HepG2 (cell line): Measurements from ENCODE around the gene CDT1. TPM values are rescaled to one million over a fixed set of nuclear protein-coding genes. Genes with fewer than 3 reads are reported as not detected.

Experiments
- CBX1 ChIP-seq: IDR thresholded peaks from one replicate; pipeline ENCODE4 v1.6.1; 2016; ENCODE audit warnings: antibody characterized with exemption, low read depth
- CREB3 ChIP-seq: sonication (generic); formaldehyde crosslinking; IDR thresholded peaks from 2 replicates; pipeline ENCODE4 v1.5.0; 2020; ENCODE audit warnings: missing genetic modification reagents
- CREM ChIP-seq, 2 experiments: sonication (generic) in 1 of 2; formaldehyde crosslinking in 1 of 2; IDR thresholded peaks; 2 replicates each; pipeline versions ENCODE4 v1.4.0 to v1.6.1; 2016 to 2020; ENCODE audit warnings: antibody characterized with exemption in 1 of 2, mild to moderate bottlenecking in 1 of 2, missing genetic modification reagents in 1 of 2
- FOXC1 ChIP-seq: sonication (generic); formaldehyde crosslinking; IDR thresholded peaks from 2 replicates; pipeline ENCODE4 v1.8.0; 2022; ENCODE audit warnings: mild to moderate bottlenecking, missing genetic modification reagents, borderline replicate concordance
- GPN1 ChIP-seq: sonication (generic); formaldehyde crosslinking; IDR thresholded peaks from 2 replicates; pipeline ENCODE4 v1.5.1; 2020; ENCODE audit warnings: missing genetic modification reagents, borderline replicate concordance
- HMGA1 ChIP-seq: sonication (generic); formaldehyde crosslinking; conservative IDR thresholded peaks from 2 replicates; pipeline ENCODE4 v1.4.0; 2020; ENCODE audit warnings: missing genetic modification reagents
- JUN ChIP-seq: sonication (generic); formaldehyde crosslinking; IDR thresholded peaks from 2 replicates; pipeline ENCODE4 v1.4.0; 2020; ENCODE audit warnings: mild to moderate bottlenecking, missing genetic modification reagents
- MEIS2 ChIP-seq: sonication (generic); formaldehyde crosslinking; IDR thresholded peaks from 2 replicates; pipeline ENCODE4 v1.9.0; 2021; ENCODE audit warnings: mild to moderate bottlenecking, missing genetic modification reagents
- MYC ChIP-seq: sonication (generic); formaldehyde crosslinking; IDR thresholded peaks from 2 replicates; pipeline ENCODE4 v1.9.0; 2021; ENCODE audit warnings: missing genetic modification reagents, borderline replicate concordance
- NFKB2 ChIP-seq: sonication (generic); formaldehyde crosslinking; IDR thresholded peaks from 2 replicates; pipeline ENCODE4 v1.4.0; 2020; ENCODE audit warnings: missing genetic modification reagents, borderline replicate concordance
- PCBP1 ChIP-seq: fragments of 200-400 bp; formaldehyde crosslinking; IDR thresholded peaks from 2 replicates; pipeline ENCODE4 v1.6.1; 2017; ENCODE audit warnings: mild to moderate bottlenecking, low read depth, low read length, borderline replicate concordance
- PHF8 ChIP-seq: sonication (generic); formaldehyde crosslinking; IDR thresholded peaks from 2 replicates; pipeline ENCODE4 v1.5.0; 2020; ENCODE audit warnings: missing genetic modification reagents
- POLR2G ChIP-seq: fragments of 200-400 bp; formaldehyde crosslinking; IDR thresholded peaks from 2 replicates; pipeline ENCODE4 v1.6.1; 2018; ENCODE audit warnings: mild to moderate bottlenecking, low read depth, low read length, moderate library complexity
- SP140L ChIP-seq: sonication (generic); formaldehyde crosslinking; IDR thresholded peaks from 2 replicates; pipeline ENCODE4 v1.4.0; 2020; ENCODE audit warnings: missing genetic modification reagents, borderline replicate concordance
- ZBTB39 ChIP-seq: sonication (generic); formaldehyde crosslinking; IDR thresholded peaks from 2 replicates; pipeline ENCODE4 v1.5.0; 2020; ENCODE audit warnings: missing genetic modification reagents
- ZBTB42 ChIP-seq: sonication (generic); formaldehyde crosslinking; IDR thresholded peaks from 2 replicates; pipeline ENCODE4 v1.5.0; 2020; ENCODE audit warnings: mild to moderate bottlenecking, missing genetic modification reagents
- ZC3H4 ChIP-seq: sonication (generic); formaldehyde crosslinking; IDR thresholded peaks from 2 replicates; pipeline ENCODE4 v1.4.0; 2020; ENCODE audit warnings: missing genetic modification reagents, borderline replicate concordance
- ZIK1 ChIP-seq: sonication (generic); formaldehyde crosslinking; IDR thresholded peaks from 2 replicates; pipeline ENCODE4 v1.5.0; 2020; ENCODE audit warnings: mild to moderate bottlenecking, low read depth, missing genetic modification reagents, borderline replicate concordance
- ZNF143 ChIP-seq: sonication (generic); formaldehyde crosslinking; IDR thresholded peaks from 2 replicates; pipeline ENCODE4 v1.4.0; 2020; ENCODE audit warnings: missing genetic modification reagents
- ZNF547 ChIP-seq: sonication (generic); formaldehyde crosslinking; IDR thresholded peaks from 2 replicates; pipeline ENCODE4 v1.5.1; 2020; ENCODE audit warnings: mild to moderate bottlenecking, missing genetic modification reagents
- ZNF687 ChIP-seq: sonication (generic); formaldehyde crosslinking; IDR thresholded peaks from 2 replicates; pipeline ENCODE4 v1.5.1; 2020; ENCODE audit warnings: mild to moderate bottlenecking, missing genetic modification reagents, moderate library complexity
- ZNF761 ChIP-seq: sonication (generic); formaldehyde crosslinking; conservative IDR thresholded peaks from 2 replicates; pipeline ENCODE4 v1.4.0; 2020; ENCODE audit warnings: mild to moderate bottlenecking, missing genetic modification reagents
- ZNF816 ChIP-seq: sonication (generic); formaldehyde crosslinking; IDR thresholded peaks from 2 replicates; pipeline ENCODE4 v1.8.0; 2022; ENCODE audit warnings: missing genetic modification reagents, mild to moderate bottlenecking, borderline replicate concordance
- polyA plus RNA-seq, 8 experiments: library from polyadenylated mRNA; depleted of rRNA in 3 of 8; stranded (reverse) in 7 of 8; unstranded in 1 of 8; fragments of >200 nt; fragmentation: Illumina TruSeq in 4 of 8; extraction: Trizol in 4 of 8; gene quantifications; 2 replicates each; pipeline versions ENCODE4 v1.2.1 to v1.2.3, GENCODE V29; 2011 to 2016; ENCODE audit warnings: low read depth in 4 of 8, missing spikeins in 1 of 8, mixed read lengths in 1 of 8; ENCODE audit not compliant: insufficient read depth in 1 of 8
- total RNA-seq, 5 experiments: library from RNA; depleted of rRNA; stranded (reverse); fragments of >200 nt; fragmentation: Illumina TruSeq; extraction: Trizol; gene quantifications; 2 replicates each; pipeline ENCODE4 v1.2.3, GENCODE V29; 2016; ENCODE audit warnings: low read depth in 1 of 5

The CDT1 gene
- total and polyA plus RNA-seq, 2 of the 13 experiments (the other 11 are each of a cell fraction or from before 2014, with no cell fraction given) = 23.1 to 23.8 TPM

DNA sequence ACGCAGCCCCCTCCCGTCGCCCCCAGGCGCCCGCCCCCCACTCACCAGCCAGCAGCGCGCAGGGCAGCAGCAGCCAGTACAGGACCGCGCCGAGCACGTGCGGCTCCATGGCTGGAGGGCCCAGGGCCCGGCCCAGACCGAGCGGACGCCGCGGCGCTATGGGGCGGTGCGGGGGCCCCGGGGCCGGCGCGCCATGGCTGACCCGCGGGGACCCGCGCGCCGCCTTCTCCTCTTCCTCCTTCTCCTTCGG lies 18.8 kb upstream of the CDT1 start (continued):
- TF ChIP-seq ZBTB42 (CRISPR knock-in tag) (no peak), PCBP1 (no peak), PHF8 (CRISPR knock-in tag) (no peak), POLR2G (no peak), JUN (CRISPR knock-in tag) (no peak), ZNF687 (CRISPR knock-in tag) (no peak), HMGA1 (CRISPR knock-in tag) (no peak), ZNF816 (CRISPR knock-in tag) (no peak), ZIK1 (CRISPR knock-in tag) (no peak), CREB3 (CRISPR knock-in tag) (no peak), MYC (CRISPR knock-in tag) (peak; percentile 56; the same call in 1 of the 2 replicates), NFKB2 (no peak), ZC3H4 (CRISPR knock-in tag) (no peak), ZNF547 (no peak), ZNF761 (no peak), ZBTB39 (CRISPR knock-in tag) (no peak), FOXC1 (CRISPR knock-in tag) (no peak), MEIS2 (CRISPR knock-in tag) (no peak), SP140L (CRISPR knock-in tag) (no peak), CREM (IDR thresholded peaks at IDR 0.05) (no peak), CREM (CRISPR knock-in tag; IDR thresholded peaks at IDR 0.05) (no peak), ZNF143 (CRISPR knock-in tag) (no peak), CBX1 (no peak), GPN1 (CRISPR knock-in tag) (no peak)
